Ovary (tissue), 9 donors: ENCODE results near the gene FARP1. TPM values are rescaled to one million over a fixed set of nuclear protein-coding genes. Genes with fewer than 3 reads are reported as not detected.

Experiments used
- DNase-seq, 5 donors: peaks; one replicate each; pipeline ENCODE4 v3.0.0-alpha.2; 2019 to 2020
- H3K27ac ChIP-seq, 2 donors: fragments of 200-600 bp; one replicate each; pipeline versions ENCODE4 v1.5.1 to v1.8.0; 2019 to 2022
- H3K27me3 ChIP-seq: fragments of 200-600 bp; one replicate; pipeline ENCODE4 v1.8.0; 2022
- H3K36me3 ChIP-seq: fragments of 200-600 bp; sonication (generic); one replicate; pipeline ENCODE4 v1.5.1; 2019
- H3K4me1 ChIP-seq: one replicate; pipeline ENCODE4 v1.8.1; 2013; ENCODE audit warnings: mild to moderate bottlenecking, moderate library complexity; ENCODE audit not compliant: insufficient read depth
- H3K4me3 ChIP-seq: fragments of 200-600 bp; sonication (generic); one replicate; pipeline ENCODE4 v1.5.1; 2017
- H3K9me3 ChIP-seq, 2 donors: fragments of 200-600 bp in 1 of 2; sonication (generic) in 1 of 2; one replicate each; pipeline versions ENCODE4 v1.5.1 to v1.8.1; 2013 to 2019; ENCODE audit warnings: mild to moderate bottlenecking in 1 of 2, moderate library complexity in 1 of 2
- EP300 ChIP-seq: sonication (generic); formaldehyde crosslinking; IDR thresholded peaks from one replicate; pipeline ENCODE4 v1.6.1; 2017; ENCODE audit warnings: antibody characterized with exemption
- POLR2A ChIP-seq: fragments of 450-650 bp; IDR thresholded peaks from one replicate; pipeline ENCODE4 v1.6.1; 2017; ENCODE audit warnings: antibody characterized with exemption, mild to moderate bottlenecking, moderate library complexity
- WGBS, 3 donors: extraction: QIAGEN DNeasy Blood & Tissue Kit in 1 of 3; methylation state at CpG; one replicate each; pipeline versions ENCODE4 v1.1.5 to v1.1.7; 2013 to 2017; 5-methylcytosine and 5-hydroxymethylcytosine counted together
- intact Hi-C, 4 donors: fragments of 100-400 bp; cut with DNase I; formaldehyde crosslinking; loops; one replicate each; pipeline versions ENCODE4 v1.11.0 to v1.15.1; 2022 to 2023
- polyA plus RNA-seq, 2 donors: library from polyadenylated mRNA; stranded (reverse); fragments of 200-250 nt in 1 of 2; fragments of 350-450 nt in 1 of 2; fragmentation: Illumina TruSeq in 1 of 2; extraction: RNeasy Lipid Tissue Mini Kit (QIAGEN cat#74804) in 1 of 2; gene quantifications; one replicate each; pipeline ENCODE4 v1.2.3, GENCODE V29; 2013 to 2014
- total RNA-seq, 7 donors: library from RNA; depleted of rRNA in 2 of 7; stranded (reverse); fragments of >200 nt in 2 of 7; fragmentation: NEBNext Ultra II Directional in 3 of 7; extraction: Animal tissue kit (Norgen Biotek cat#: 25700) in 3 of 7; gene quantifications; one replicate each; pipeline versions ENCODE4 v1.1.0 to v1.2.4, GENCODE V29; 2016 to 2023
- TF ChIP-seq, protein P1 (sequence below), 3 donors: fragments of 450-650 bp in 2 of 3; fragments of 200-600 bp in 1 of 3; IDR thresholded peaks; one replicate each; pipeline versions ENCODE4 v1.5.1 to v1.8.0; 2016 to 2022; ENCODE audit warnings: antibody characterized with exemption in 3 of 3, mild to moderate bottlenecking in 1 of 3
- donor health status: DM: no; HTN: no; CAD: no; lungs with moderate emphysema.
- donor health status: DM: no; HTN: no; CAD: no.
- donor health status: Bipolar disorder and iron deficiency.
- donor health status: DM: yes; HTN: yes; CAD: no.
- donor health status: DM: no; HTN: no; CAD: no.
- donor health status: DM: yes; HTN: yes; CAD: no.

Gene FARP1
- total and polyA plus RNA-seq, 9 donors: 10.2 to 90.1 (median 35.6) TPM

DNA sequence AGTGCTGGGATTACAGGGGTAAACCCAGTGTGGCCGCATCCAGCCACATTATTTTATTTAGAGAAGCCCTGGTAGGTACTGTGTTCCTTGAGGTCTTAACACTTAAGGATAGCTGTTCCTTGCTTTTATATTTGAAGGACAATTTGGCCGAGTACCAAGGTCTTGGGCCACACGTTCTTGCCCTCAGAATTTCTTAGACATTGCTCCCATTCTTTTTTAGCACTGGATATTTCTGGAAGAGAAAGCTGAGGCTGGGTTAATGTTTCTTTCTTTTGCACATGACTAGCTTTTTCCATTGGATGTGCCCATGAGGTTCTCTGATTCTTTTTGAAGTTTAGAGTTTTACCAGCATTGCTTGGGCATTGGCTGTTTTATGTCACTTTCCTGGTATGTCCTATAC is 39.7 kb downstream of the FARP1 start:
- intact Hi-C loops: no loop called here
- DNase-seq: no peak
- 67 to 88% (median 87%) methylated on average over 3 of the region's 3 CpGs for WGBS, 3 donors

GRCh38 chr13:98184792-98185191 is 41.9 kb downstream of the FARP1 start:
- Histone ChIP-seq H3K27ac (no peak overlapping the region), H3K9me3 (no peaks in the 10 kb centered on the region), H3K4me3 (no peak overlapping the region), H3K27me3 (no peaks in the 10 kb centered on the region), H3K36me3 (no peaks in the 10 kb centered on the region), H3K4me1 (no peaks in the 10 kb centered on the region)
- DNase-seq: no peak
- intact Hi-C loops: no loop called here
- WGBS, 3 donors: 53 to 57% (median 56%) methylated on average over 1 of the region's 1 CpG
- TF ChIP-seq, protein P1, sequence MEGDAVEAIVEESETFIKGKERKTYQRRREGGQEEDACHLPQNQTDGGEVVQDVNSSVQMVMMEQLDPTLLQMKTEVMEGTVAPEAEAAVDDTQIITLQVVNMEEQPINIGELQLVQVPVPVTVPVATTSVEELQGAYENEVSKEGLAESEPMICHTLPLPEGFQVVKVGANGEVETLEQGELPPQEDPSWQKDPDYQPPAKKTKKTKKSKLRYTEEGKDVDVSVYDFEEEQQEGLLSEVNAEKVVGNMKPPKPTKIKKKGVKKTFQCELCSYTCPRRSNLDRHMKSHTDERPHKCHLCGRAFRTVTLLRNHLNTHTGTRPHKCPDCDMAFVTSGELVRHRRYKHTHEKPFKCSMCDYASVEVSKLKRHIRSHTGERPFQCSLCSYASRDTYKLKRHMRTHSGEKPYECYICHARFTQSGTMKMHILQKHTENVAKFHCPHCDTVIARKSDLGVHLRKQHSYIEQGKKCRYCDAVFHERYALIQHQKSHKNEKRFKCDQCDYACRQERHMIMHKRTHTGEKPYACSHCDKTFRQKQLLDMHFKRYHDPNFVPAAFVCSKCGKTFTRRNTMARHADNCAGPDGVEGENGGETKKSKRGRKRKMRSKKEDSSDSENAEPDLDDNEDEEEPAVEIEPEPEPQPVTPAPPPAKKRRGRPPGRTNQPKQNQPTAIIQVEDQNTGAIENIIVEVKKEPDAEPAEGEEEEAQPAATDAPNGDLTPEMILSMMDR (IDR thresholded peaks at IDR 0.05): no peak

More for the DNA sequence above, 39.7 kb downstream of the FARP1 start:
- no peaks in the 10 kb centered on the region for H3K36me3 ChIP-seq
- H3K9me3 ChIP-seq: no peaks in the 10 kb centered on the region
- TF ChIP-seq, protein P1 (IDR thresholded peaks at IDR 0.05): no peak
- no peak for TF ChIP-seq EP300
- TF ChIP-seq POLR2A: no peak
- H3K27ac ChIP-seq: no peak overlapping the region
- H3K4me3 ChIP-seq: no peak overlapping the region
- no peaks in the 10 kb centered on the region for H3K27me3 ChIP-seq
- H3K4me1 ChIP-seq: no peaks in the 10 kb centered on the region

DNA sequence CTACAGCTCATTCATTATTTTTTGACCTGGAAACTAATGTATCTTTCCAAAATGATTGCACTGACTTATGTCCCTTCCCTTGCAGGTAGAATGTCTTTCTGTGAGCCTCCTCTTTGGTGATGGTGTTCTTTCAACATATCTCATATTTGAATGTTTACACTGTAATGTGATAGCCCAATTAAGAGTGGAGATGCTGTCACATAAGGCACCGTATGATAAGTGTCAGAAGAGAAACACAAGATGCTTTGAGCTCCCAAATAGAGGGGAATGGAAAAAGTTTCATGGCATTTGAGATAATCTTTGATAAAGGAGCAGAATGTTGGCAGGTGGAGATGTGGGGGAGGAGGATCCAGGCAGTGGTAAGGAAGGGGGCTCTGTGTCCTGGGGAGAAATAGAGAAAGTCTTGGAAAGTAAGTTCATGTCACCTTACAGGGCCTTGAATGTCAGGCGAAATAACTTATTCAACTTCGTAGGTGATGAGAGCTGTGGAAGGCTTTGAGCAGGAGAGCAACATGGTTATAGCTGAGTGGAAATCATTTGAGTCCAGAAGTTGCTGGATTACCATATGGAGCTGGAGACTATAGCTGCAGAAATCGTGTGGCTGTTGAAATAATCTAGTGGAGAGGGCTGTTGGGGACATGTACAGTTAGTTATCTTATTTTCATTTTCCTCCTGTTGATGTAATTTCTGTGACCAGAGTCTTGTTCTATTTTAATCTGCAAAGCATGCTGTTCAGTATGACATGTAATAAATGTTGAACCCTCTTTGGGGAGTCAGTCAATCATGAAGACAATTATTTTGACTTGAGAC is 44.5 kb downstream of the FARP1 start:
- Histone ChIP-seq H3K36me3 (no peaks in the 10 kb centered on the region), H3K27me3 (no peaks in the 10 kb centered on the region), H3K4me1 (no peaks in the 10 kb centered on the region), H3K9me3 (no peaks in the 10 kb centered on the region), H3K27ac (no peak overlapping the region), H3K4me3 (no peak overlapping the region)
- WGBS, 3 donors: 61 to 72% (median 69%) methylated on average over 4 of the region's 4 CpGs
- TF ChIP-seq, protein P1 (IDR thresholded peaks at IDR 0.05): no peak
- no peak for TF ChIP-seq EP300
- TF ChIP-seq POLR2A: no peak
- DNase-seq: no peak
- intact Hi-C loops: no loop called here

- Histone ChIP-seq H3K4me3 (no peak overlapping the region), H3K36me3 (no peaks in the 10 kb centered on the region), H3K4me1 (no peaks in the 10 kb centered on the region), H3K9me3 (no peaks in the 10 kb centered on the region), H3K27ac (no peak overlapping the region), H3K27me3 (no peaks in the 10 kb centered on the region)
- WGBS, 3 donors: 69 to 82% (median 78%) methylated on average over 7 of the region's 7 CpGs
- intact Hi-C loops: no loop called here
- DNase-seq: no peak
- TF ChIP-seq EP300: no peak
- no peak for TF ChIP-seq POLR2A
- TF ChIP-seq, protein P1 (IDR thresholded peaks at IDR 0.05): no peak
Measured at GRCh38 chr13:98187965-98188261, 45.0 kb downstream of the FARP1 start.
